ENCODE data around the gene FNDC3B.

DNA sequence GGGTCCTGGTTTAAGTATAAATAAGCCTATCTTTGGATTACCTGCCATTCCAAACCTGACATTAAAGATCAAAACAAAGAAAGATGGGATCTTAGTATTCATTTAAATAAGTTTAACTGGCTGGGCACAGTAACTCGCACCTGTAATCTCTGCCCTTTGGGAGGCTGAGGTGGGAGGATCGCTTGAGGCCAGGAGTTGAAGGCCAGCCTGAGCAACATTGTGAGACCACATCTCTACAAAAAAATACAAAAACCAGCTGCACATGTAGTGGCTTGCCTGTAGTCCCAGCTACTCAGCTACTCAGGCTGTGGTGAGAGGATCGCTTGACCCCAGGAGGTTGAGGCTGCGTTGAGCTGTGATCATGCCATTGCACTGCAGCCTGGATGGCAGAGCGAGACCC is 176.9 kb downstream of the FNDC3B start:
- TF ChIP-seq, protein P1, sequence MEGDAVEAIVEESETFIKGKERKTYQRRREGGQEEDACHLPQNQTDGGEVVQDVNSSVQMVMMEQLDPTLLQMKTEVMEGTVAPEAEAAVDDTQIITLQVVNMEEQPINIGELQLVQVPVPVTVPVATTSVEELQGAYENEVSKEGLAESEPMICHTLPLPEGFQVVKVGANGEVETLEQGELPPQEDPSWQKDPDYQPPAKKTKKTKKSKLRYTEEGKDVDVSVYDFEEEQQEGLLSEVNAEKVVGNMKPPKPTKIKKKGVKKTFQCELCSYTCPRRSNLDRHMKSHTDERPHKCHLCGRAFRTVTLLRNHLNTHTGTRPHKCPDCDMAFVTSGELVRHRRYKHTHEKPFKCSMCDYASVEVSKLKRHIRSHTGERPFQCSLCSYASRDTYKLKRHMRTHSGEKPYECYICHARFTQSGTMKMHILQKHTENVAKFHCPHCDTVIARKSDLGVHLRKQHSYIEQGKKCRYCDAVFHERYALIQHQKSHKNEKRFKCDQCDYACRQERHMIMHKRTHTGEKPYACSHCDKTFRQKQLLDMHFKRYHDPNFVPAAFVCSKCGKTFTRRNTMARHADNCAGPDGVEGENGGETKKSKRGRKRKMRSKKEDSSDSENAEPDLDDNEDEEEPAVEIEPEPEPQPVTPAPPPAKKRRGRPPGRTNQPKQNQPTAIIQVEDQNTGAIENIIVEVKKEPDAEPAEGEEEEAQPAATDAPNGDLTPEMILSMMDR (conservative IDR thresholded peaks at IDR 0.05; ENCODE audit: low read length) = no peak
- no peak for TF ChIP-seq EZH2phosphoT487 (IDR thresholded peaks at IDR 0.05; ENCODE audit: borderline replicate concordance)

Data from Loucy (cell line).